Measurements from ENCODE around the gene STXBP5.
"Not testable (repeated sequence)": the region's sequence is repeated elsewhere in the genome, so short reads cannot be mapped to it uniquely, and the experiment has no call there.

Gene STXBP5

GRCh38 chr6:147254929-147255473 is 50.8 kb downstream of the STXBP5 start:
- DNase-seq, result not testable (repeated sequence)

GRCh38 chr6:147255948-147256674 is 51.9 kb downstream of the STXBP5 start:
- no peak for DNase-seq

- no peak for DNase-seq
These were observed 53.5 kb downstream of the STXBP5 start for GRCh38 chr6:147257760-147258159.

GRCh38 chr6:147260091-147260490 is 55.9 kb downstream of the STXBP5 start:
- DNase-seq, result no peak

- DNase-seq, result no peak
These were observed 58.7 kb downstream of the STXBP5 start for GRCh38 chr6:147262946-147263345.

- DNase-seq, result no peak
These were observed 62.6 kb downstream of the STXBP5 start for GRCh38 chr6:147266821-147267220.

GRCh38 chr6:147267658-147268057 is 63.4 kb downstream of the STXBP5 start:
- no peak for DNase-seq

GRCh38 chr6:147268254-147268653 is 64.0 kb downstream of the STXBP5 start:
- peak; percentile 42 for DNase-seq

- DNase-seq, result no peak
These were observed 69.8 kb downstream of the STXBP5 start for GRCh38 chr6:147274012-147274411.

GRCh38 chr6:147274776-147275175 is 70.6 kb downstream of the STXBP5 start:
- no peak for DNase-seq

GRCh38 chr6:147278891-147279290 is 74.7 kb downstream of the STXBP5 start:
- DNase-seq, result no peak

GRCh38 chr6:147279427-147279826 is 75.2 kb downstream of the STXBP5 start:
- peak; percentile 71 for DNase-seq

GRCh38 chr6:147281895-147282565 is 77.8 kb downstream of the STXBP5 start:
- DNase-seq, result no peak

GRCh38 chr6:147282566-147282959 is 78.3 kb downstream of the STXBP5 start:
- DNase-seq, result no peak

- DNase-seq, result no peak
These were observed 79.2 kb downstream of the STXBP5 start for GRCh38 chr6:147283460-147283859.

GRCh38 chr6:147285087-147285855 is 81.1 kb downstream of the STXBP5 start:
- DNase-seq, result peak; percentile 47

- DNase-seq, result no peak
These were observed 83.7 kb downstream of the STXBP5 start for GRCh38 chr6:147287869-147288271.

GRCh38 chr6:147297124-147297523 is 92.9 kb downstream of the STXBP5 start:
- DNase-seq, result no peak

GRCh38 chr6:147297663-147298316 is 93.6 kb downstream of the STXBP5 start:
- DNase-seq, result no peak

- no peak for DNase-seq
These were observed 94.2 kb downstream of the STXBP5 start for GRCh38 chr6:147298461-147298860.

- no peak for DNase-seq
These were observed 94.8 kb downstream of the STXBP5 start for GRCh38 chr6:147299035-147299434.

GRCh38 chr6:147301070-147301469 is 96.9 kb downstream of the STXBP5 start:
- no peak for DNase-seq

GRCh38 chr6:147304016-147304415 is 99.8 kb downstream of the STXBP5 start:
- no peak for DNase-seq
